GM19467 (cell line): ENCODE data around the gene SGMS2.
A peak's percentile ranks its signal among the peaks of the same experiment; 100 is the strongest.
"Not testable (repeated sequence)": the region's sequence is repeated elsewhere in the genome, so short reads cannot be mapped to it uniquely, and the experiment has no call there.

Experiments
- ATAC-seq: cut with Tn5 transposase; IDR thresholded peaks from one replicate; pipeline ENCODE4 v1.9.1; 2021; ENCODE audit warnings: mild to moderate bottlenecking, moderate library complexity; ENCODE audit not compliant: unreplicated experiment

SGMS2 gene

DNA sequence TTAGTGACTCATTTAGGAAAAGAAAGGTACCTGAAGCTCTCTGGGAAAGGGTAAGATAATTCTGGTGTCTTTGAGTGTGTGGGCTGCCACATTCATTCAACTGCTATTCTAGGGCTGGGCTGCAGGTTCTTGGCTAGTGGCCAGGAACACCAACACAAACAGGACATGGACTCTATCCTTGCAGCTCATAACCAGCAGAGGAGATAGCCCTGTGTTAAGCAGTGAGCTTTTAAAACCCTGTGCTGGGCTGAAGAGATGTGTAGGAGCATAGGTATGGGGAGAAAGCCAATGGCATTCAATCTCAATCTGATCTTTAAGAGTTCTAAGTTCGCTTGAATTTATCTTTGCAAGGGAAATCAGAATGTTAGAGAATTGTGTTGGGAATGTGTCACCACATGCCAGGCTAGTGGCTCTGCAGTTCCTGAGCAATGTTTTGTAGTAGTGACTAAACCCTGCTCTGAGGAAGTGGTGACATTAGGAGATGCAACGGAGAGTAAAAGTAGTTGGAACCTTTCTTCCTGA, 39.2 kb downstream of the SGMS2 start:
- ATAC-seq: no peak

DNA sequence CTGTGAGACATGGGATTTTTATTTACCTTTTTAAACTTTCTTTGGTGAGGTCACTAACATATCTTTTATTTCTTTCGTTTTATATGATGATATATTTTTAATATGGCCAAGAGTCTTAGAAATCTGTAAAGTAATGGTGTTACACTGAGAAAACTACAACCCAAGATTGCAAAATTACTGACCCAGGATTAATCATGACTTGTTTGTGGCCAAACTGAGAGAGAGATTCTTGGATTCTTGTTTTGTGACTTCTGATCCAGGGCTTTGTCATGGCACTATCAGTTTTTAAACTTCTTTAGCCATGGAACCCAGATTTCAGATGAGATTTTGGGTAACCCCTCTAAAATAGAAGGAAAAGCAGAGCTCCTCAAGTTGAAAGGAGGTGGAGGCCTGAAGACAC, 42.0 kb downstream of the SGMS2 start:
- no peak for ATAC-seq

DNA sequence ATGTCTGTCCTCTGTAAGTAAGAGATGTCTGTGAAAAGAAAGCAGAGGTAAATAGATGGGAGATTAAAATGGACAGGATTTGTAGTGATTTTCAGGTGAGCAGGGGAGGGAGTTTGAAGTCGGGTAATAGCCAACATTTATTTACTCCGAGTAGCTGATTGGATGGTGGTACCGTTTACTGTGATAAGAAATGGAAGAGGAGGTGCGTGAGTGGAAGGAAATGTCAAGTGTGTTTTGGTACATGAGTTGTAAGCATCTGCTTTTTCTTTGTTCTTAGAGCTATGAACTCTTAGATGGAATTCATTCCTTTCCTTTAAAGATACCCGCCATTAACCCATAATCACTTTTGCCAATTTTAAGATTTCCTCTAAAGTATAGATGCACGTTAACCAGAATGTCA, 45.5 kb downstream of the SGMS2 start:
- ATAC-seq: no peak

DNA sequence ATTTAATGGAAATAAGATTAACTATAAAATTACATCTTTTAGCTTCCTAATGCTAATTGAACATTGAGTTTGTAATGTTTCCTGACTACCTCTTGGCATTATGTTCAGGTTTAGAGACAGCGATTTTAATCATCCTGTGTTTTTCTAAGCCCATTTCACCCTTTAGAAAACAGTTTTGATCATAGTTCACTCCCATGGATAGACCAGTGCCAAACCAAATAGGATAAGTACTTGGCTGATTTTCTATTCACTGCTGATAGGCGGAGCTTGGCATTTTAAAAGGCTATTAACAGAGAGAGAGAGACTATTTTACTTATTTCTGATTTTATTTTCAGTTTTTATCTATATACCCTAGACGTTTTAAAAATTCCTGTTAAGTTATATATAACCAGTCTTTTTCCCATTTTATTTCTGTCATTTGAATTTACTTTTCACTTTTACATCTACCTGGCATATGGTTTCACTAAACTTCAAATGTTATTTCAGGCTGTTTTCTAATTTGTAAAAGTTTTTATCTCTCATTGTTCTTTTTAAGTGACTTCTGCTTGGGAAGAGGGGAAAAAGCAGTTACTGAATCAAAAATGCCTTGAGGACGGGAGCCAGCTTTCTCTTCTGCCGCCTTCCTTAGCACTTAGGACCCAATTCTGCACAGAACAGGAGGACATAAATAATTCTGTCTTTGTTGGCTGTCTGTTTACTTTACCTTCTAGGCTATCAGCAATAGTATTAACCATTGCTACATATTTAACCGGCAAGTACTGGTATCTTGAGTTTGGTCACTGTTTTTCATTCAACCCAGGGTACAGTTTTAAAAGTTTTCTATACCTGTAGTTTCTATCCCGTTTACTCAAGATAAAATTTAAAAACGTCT, 46.4 kb downstream of the SGMS2 start:
- no peak for ATAC-seq

DNA sequence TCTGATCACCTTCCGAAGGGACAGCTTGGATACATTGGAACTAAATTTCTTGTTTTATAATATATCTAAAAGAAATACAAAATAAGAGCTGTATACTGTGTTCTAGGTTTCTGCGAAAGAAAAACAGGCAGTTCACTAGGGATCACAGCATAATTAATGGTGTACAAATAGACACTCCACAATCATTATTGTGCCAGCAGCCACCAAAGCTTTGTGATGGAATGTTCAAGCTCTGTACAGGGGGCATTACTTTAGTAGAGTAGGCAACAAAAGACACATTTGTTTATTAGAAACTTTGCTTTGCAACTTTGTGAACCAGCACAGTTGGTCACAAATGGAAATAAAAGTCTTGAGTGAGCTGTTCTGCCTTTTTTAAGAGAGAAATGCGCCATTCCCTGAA, 49.3 kb downstream of the SGMS2 start:
- ATAC-seq: no peak

DNA sequence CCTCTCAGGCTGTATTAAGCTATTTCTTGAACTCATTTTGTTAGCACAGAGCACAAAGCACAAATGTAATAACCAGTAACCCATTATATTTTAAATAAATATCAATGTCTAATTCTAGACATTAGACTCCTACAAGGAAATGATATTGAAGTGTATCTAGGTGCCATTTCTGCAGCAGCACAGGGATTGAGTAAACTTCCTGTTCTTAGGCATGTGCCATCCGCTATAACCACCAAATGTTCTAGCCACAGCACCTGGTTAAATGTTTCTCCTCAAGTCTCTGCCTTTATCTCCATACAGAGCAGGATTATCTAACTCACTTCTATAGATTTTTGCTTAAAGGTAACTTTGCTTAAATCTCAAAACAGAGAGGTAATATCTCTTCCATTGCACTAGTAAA, 51.4 kb downstream of the SGMS2 start:
- no peak for ATAC-seq

DNA sequence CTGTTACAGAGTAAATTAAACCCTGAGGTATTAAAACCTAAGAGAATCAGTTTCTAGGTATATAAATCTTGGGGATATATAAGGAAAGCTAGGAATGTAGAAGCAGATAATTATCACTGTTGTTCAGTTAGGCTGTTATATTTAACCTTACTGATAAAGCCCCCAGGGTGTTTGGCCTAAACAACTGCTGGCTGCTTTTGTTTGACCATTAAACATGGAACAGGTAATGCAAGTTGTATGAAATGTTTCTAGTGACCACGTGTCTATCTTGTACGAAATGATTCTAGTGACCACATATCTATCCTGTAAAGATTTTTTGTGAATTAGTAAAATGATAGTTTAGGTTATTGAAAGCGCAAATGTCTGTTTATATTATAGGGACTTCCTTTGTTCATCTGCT, 52.6 kb downstream of the SGMS2 start:
- ATAC-seq: no peak

DNA sequence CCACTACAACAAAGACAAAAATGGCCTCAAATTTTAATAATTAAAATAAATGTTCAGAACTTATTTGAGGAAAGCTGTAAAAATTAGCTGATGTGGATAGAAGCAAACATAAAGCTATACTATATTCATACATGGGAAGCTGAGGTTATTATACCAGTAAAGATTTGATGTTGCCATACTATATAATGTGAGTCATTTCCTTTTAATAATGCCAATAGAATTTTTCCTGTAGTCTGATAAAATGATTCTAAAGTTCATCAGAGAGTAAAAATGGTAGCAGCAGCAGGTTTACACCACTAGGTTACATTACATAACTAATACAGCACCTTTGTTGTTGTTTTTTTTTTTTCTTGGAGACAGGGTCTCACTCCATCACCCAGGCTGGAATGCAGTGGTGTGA, 61.1 kb downstream of the SGMS2 start:
- ATAC-seq: no peak

DNA sequence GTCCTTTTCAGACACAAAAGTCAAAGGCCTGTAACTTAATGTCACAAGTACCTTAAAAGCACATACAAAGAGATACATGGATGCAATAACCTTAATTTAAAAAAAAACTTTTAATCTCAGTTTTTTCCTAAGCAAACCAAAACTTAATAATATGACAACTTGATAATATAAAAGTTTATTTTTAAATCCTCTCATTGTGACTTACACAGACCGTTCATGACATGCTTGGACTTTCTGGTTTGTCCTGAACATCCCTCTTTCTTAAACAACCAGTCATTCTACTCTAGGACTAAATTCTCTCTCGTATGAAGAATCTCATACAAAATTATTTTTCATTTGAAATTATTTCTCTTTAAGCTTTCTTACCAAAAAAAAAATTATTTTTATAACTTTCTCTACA, 63.5 kb downstream of the SGMS2 start:
- no peak for ATAC-seq

DNA sequence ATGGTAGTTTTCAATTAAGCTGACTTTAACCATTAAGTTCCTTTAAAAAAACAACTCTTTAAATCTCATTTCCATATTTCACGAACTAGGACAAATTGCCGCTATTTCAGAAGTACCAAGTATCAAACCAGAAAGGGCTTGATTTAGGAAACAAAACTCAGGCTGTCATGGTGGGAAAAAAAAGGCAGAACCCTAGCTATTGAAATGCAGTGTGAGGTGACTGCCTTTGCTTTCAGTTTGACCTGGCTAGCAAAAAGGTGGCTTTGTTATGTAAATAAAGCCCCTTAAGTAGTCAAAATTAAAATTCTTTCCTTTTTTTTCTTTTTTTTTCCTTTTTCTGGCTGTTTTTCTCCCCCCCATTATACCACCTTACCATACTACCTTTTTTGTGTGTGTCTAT, 66.0 kb downstream of the SGMS2 start:
- no peak for ATAC-seq

DNA sequence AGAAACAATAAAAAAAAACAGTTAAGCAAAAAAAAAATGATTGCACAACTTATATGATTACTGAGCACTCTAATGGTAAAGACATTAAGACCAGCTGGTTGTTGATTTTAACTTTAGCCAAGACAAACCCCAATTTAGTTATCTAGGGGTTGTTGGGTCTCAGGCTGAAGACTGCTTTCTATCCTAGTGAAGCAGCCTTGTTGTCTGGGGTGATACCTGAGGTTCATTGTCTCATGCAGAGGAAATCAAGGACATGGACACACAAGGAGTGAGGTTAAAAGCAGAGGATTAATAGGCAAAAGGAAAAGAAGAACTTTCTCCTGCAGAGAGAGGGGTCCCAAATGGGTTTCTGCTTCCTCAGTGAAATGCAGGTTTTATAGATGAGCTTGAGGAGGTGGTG, 66.6 kb downstream of the SGMS2 start:
- ATAC-seq: no peak

DNA sequence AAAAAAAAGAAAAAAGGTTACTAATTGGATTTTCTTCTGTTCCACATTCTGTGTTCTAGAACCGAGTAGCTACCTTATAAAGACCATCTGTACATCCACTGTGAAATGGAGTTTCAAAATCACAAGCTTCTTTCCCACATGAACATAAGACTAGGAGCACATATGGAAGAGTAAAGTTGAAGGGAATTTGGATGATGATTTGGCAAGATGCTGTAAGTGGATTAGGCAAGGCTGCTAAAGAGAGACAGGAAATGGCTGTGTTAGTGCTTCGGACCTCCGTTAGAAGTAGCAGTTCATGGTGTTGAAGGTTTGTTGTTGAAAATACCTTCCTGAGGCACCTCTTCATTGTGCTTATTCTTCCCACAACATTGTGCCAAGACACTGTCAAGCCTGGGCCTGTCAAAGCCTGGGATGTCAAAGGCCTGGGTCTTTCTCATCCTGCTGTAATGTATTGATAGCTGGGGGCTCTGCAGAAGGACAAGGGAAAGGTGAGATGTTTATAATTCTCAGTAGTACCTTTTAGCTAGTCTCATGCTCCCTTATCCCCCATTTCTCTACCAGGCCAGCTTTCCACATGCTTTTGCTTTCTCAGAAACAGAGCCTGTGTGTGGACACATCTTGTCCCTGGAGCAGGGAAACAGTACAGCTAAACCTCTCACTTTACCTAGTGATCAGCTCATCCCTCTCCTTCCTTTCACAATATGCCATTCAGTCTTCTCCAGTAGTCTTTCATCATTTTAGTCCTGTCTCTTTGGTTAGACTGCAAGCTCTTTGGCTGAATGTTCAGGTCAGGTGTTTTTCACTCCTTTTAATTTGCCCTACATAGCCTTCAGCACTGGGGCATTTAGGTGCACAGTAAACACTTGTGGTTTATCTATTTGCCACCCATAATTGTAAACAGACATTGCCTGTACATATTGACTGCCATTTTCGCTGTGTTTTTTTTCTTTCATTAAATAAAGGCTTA, 68.7 kb downstream of the SGMS2 start:
- ATAC-seq: no peak

DNA sequence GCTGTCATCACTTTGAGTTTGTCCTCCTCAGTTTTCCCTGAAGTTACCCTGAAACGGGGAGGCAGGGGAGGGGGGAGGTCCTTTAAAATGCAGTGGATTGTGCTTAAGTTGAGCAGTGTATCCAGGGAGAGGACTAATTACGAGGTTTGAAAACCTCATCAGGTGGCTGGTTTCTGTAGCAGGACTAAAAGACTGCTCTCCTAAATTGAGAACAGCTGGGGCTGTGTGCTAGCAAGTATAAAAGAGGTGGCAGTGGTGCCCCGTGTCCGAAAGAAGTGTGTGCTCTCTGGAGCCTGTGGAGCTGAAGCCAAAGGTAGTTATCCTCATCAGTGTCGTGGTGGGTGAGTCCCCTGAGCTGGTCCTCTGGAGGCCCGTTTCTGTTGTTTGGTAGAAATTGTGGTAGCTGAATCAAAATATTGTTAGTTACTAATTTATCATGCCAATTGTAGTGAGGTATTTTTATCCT, 69.4 kb downstream of the SGMS2 start:
- ATAC-seq: no peak

DNA sequence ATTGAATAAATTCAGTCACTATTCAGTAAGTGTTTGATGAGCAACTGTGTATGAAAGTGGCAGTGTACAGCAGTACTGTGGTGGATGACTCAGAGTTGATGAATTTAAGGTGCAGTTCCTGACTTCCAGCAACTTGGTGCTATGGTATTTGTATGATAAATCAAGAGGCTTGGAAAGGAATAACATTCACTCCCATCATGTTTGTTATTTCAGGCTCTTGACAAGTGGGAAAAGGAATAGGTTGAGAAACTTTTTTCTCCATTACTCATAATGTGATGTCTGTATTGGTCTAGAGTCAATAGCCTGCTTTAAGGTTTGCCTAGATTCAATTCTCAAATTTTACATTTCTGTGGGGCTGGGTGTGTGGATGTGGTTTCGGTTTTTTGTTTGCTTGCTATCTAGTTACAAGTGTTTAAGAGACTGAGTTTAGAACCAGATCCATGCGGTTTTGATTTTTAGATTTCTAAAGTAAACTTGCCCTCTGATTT, 71.5 kb downstream of the SGMS2 start:
- no peak for ATAC-seq

DNA sequence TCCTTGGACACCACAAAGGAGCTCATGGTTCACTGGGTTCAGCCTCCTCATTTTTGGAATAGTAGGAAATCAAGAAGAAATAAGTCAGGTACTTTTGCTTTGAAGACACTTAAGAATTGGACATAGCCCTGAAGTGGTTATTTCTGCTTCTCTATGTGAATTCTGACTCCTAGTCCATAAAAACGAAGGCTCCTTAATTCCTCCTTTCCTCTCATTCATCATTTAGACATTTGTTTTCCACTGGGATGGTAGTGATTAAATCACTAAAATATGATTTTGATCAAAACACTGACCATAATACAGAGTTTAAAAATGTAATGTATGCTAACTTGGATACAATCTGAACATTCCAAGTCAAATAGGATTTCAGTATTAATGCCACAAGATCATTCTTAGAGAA, 71.9 kb downstream of the SGMS2 start:
- ATAC-seq: no peak

DNA sequence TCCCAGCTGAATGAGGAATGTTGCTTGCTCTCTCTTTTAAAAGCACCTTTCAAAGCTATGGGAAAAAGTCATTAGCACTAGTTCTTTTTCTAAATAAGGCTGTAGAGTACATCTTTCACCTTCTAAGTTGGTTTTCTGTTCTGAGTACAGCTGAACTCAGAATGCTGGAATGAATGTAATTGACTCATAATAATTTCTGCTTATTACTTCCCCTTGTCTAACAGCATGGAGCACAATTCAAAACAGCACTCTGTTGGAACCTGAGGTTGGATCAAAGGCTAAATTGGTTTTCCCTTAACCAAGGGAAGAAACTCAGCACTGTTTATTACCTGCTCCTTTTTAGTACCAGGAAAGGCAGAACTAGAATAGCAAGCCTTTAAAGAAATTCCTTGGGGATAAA, 73.1 kb downstream of the SGMS2 start:
- no peak for ATAC-seq

DNA sequence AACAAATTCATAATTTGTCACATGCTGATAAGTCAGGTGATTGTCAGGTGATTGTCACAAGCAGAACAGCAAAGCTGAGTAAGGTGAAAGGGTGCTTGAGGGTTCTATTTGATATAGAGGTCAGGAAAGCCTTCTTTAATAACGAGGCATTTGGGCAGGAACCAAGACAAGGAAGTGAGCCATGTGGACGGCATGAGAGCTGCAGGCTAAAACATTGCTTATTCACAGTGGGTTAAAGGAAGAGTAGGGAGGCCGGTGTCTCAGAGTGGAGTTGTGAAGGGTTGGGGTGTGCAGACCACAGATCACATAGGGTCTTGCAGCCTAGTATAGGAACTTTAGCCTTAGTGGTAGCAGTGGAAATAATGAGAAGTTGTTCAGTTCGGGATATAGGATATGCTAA, 75.3 kb downstream of the SGMS2 start:
- no peak for ATAC-seq

DNA sequence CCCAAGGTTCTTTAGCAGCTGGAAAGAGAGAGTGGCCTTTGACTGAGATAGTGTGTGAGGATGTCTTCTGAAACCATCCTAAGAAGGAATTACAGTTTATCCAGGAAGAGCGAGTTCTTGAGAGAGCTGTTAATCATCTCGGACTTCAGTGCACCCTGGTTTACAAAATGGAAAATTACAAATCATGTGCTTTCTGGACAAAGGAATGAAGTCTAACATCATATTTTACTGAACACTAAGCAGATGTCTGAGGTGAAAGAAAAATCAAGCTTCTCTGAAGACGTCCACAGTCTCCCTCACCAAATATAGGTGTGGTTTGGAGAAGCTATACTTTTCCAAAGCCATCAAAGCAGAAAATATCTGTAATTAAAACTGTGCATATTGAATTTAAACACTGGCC, 75.8 kb downstream of the SGMS2 start:
- no peak for ATAC-seq

DNA sequence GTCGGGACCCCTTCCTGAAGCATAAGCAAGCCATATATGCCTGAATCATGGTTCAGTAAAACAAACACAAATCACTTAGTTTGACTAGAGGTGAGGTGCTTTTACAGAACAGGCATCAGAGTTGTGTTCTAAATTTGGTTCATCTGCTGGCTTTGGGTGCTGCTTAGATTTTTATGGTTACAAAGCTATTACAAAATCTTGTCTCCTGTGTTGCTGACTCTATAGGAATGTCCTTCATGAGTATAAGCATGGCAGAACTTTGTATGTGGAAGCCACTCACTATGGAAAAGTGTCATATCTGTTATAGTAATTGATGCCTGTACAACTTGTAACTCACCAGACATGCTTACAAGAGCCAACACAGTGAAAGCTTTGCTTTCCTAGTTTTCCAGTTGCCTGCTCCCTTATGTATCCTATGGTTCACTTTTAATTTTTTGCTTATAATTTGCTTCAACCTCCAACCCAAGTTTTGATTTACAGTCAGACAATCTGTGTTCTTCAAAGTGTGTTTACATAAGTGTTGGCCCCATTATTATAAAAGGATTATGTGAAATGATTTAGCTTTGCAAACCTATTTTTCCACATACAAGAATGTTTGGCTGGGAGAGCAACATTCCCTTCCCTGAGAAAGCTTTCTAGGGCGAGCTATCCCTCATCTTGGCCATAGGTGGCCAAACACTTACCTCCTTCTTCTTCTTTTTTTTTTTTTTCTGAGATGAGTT, 76.6 kb downstream of the SGMS2 start:
- no peak for ATAC-seq

DNA sequence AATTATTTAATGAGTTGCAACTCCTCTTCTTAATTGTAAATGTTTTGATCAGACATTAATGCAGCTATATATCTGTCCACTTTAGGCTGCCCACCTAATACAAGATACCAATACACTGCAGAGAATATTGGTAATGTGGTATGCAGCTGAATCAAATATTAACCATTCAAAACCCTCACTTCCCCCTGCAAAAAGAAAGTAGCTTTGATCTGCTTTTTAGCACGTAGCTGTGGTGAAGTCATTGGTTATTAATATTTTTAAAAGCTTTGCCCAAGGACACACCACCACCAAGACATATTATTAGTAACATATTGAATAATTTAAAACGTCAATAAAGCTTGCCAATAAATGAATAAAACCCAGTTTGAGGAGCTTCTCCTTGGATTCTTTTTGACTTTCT, 78.0 kb downstream of the SGMS2 start:
- peak; percentile 77 for ATAC-seq

DNA sequence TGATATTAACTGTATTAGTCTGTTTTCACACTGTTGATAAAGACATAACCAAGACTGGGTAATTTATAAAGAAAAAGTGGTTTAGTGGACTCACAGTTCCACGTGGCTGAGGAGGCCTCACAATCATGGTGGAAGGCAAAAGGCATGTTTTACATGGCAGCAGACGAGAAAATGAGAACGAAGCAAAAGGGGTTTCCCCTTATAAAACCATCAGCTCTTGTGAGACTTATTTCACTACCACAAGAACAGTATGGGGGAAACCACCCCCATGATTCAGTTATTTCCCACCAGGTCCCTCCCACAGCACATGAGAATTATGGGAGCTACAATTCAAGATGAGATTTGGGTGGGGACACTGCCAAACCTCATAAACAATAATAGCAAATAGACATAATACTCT, 80.3 kb downstream of the SGMS2 start:
- not testable (repeated sequence) for ATAC-seq
